ENCODE data around the gene KCND3.

DNA sequence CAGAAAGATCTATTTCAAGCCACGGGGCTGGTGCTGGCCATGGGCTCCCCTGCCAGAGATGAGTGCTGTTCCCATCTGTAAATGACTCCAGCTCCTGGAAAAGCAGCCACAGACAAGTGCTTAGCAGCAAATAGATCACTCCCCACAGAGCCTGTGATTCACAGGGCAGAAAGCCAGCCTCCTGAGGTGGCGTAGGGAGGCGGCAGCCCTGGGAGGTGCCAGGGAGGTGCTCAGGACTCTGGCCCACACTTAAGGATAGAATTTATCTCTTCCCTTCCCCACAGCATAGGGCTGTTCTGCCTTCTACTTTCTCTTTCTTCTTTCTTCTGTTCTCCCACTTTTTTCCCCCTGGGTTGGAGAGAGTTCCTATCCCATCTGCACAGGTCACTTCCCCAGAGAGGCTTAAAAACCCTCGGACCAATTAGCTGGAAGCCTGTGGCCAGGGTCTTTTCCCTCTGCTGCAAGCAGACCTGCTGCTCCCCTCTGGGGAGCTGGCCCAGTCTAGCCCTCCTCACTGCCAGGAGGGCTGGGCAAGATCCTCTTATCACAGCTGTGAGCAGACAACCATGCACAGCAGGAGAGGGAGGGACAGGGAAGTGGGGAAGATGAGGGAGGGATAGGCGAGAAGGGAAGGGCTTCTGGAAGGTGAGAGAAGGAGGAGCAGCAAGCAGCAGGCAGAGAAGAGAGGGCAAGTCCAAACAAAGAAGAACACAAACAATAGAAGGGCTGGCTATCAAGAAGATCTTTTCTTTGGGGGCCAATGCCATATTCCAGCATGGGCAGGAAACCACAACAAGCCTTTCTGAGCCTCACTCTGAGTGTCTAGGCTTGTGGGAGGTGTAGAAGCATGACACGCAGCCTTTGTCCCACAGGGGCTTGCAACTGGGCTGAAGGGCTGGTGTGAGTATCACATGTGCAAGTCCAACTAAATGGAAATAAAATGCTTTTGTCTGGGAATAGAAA lies 41.0 kb downstream of the KCND3 start:
- TF ChIP-seq, protein P1, sequence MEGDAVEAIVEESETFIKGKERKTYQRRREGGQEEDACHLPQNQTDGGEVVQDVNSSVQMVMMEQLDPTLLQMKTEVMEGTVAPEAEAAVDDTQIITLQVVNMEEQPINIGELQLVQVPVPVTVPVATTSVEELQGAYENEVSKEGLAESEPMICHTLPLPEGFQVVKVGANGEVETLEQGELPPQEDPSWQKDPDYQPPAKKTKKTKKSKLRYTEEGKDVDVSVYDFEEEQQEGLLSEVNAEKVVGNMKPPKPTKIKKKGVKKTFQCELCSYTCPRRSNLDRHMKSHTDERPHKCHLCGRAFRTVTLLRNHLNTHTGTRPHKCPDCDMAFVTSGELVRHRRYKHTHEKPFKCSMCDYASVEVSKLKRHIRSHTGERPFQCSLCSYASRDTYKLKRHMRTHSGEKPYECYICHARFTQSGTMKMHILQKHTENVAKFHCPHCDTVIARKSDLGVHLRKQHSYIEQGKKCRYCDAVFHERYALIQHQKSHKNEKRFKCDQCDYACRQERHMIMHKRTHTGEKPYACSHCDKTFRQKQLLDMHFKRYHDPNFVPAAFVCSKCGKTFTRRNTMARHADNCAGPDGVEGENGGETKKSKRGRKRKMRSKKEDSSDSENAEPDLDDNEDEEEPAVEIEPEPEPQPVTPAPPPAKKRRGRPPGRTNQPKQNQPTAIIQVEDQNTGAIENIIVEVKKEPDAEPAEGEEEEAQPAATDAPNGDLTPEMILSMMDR (IDR thresholded peaks at IDR 0.05) = no peak
- TF ChIP-seq POLR2A (IDR thresholded peaks at IDR 0.05) = no peak
